K562 (cell line): ENCODE results near the gene ERAP2. TPM values are rescaled to one million over a fixed set of nuclear protein-coding genes. Genes with fewer than 3 reads are reported as not detected.
A peak's percentile ranks its signal among the peaks of the same experiment; 100 is the strongest.

Experiments
- ATAC-seq: fragments of 200-7000 bp; cut with Tn5 transposase; 3 replicates; pipeline ENCODE4 v1.9.1; 2020; ENCODE audit warnings: moderate library complexity
- BruUV-seq: library from RNA; stranded (reverse); fragments of 400-500 nt; replicated peaks from 2 replicates; lab custom pipeline; 2021; lab: Mats Ljungman, UMichigan
- CTCF ChIA-PET: fragments of 300-600 bp; formaldehyde crosslinking; extraction: SDS; loops from one replicate; lab custom pipeline; 2021; ENCODE audit warnings: low intra/inter-chr PET ratio; lab: Yijun Ruan, JAX
- POLR2A ChIA-PET: fragments of 300-600, 350-650 bp; sonication (Branson Sonifier 250); formaldehyde crosslinking; extraction: SDS; loops from one replicate; lab custom pipeline; 2021; ENCODE audit warnings: antibody characterized with exemption, inconsistent platforms; lab: Yijun Ruan, JAX
- DNase-seq, 4 experiments: peaks; one replicate each; pipeline versions ENCODE4 v3.0.0 to v3.0.0-alpha.2; 2011 to 2018; ENCODE audit warnings: low spot score in 3 of 4, mixed read lengths in 3 of 4; ENCODE audit errors: extremely low read depth in 1 of 4
- FAIRE-seq: peaks from 2 replicates; lab custom pipeline; 2011; peaks lifted over from hg19 to GRCh38; lab: Jason Lieb, UNC
- H2AFZ ChIP-seq: 2 replicates; pipeline ENCODE4 v1.6.0; 2011; ENCODE audit warnings: low read depth, low read length, control low read depth, inconsistent platforms
- H3K27ac ChIP-seq: fragments of 200-600 bp; 3 replicates; pipeline ENCODE4 v1.8.0; 2011; ENCODE audit warnings: low read depth, mild to moderate bottlenecking, control low read depth, inconsistent platforms, low read length, moderate library complexity, mixed read lengths; ENCODE audit errors: extremely low read depth
- H3K27me3 ChIP-seq, 2 experiments: fragments of 300-600 bp in 1 of 2; 2 replicates in 1 of 2; 3 replicates in 1 of 2; pipeline versions ENCODE4 v1.6.0 to v1.8.0; 2011; ENCODE audit warnings: inconsistent platforms in 2 of 2, low read length in 2 of 2, mild to moderate bottlenecking in 1 of 2, mixed read lengths in 1 of 2, moderate library complexity in 1 of 2; ENCODE audit not compliant: control insufficient read depth in 2 of 2, insufficient read depth in 2 of 2
- H3K36me3 ChIP-seq: fragments of 300-600 bp; 3 replicates; pipeline ENCODE4 v1.8.0; 2011; ENCODE audit warnings: mild to moderate bottlenecking, low read length, inconsistent platforms; ENCODE audit not compliant: control insufficient read depth, insufficient read depth
- H3K4me1 ChIP-seq, 2 experiments: fragments of 200-600 bp in 1 of 2; replicated peaks in 1 of 2; 2 replicates in 1 of 2; 3 replicates in 1 of 2; pipeline versions ENCODE4 v1.5.1 to v1.8.0; 2011; ENCODE audit warnings: inconsistent platforms in 2 of 2, low read length in 2 of 2, mild to moderate bottlenecking in 1 of 2, mixed read lengths in 1 of 2, moderate library complexity in 1 of 2; ENCODE audit not compliant: control insufficient read depth in 2 of 2, insufficient read depth in 2 of 2
- H3K4me2 ChIP-seq: 2 replicates; pipeline ENCODE4 v1.6.1; 2011; ENCODE audit warnings: low read length, control low read depth, inconsistent platforms, mixed read lengths; ENCODE audit not compliant: insufficient read depth
- H3K4me3 ChIP-seq: fragments of 200-600 bp; sonication (generic), shearing (Covaris generic); 2 replicates; pipeline ENCODE4 v1.5.1; 2016; ENCODE audit warnings: control low read depth, inconsistent platforms
- H3K79me2 ChIP-seq: fragments of 200-600 bp; 3 replicates; pipeline ENCODE4 v1.8.0; 2011; ENCODE audit warnings: low read length, inconsistent platforms; ENCODE audit not compliant: control insufficient read depth, insufficient read depth
- H3K9ac ChIP-seq, 2 experiments: 2 replicates each; pipeline versions ENCODE4 v1.6.0 to v1.6.1; 2011; ENCODE audit warnings: low read depth in 2 of 2, low read length in 2 of 2, control low read depth in 1 of 2, inconsistent platforms in 1 of 2, mild to moderate bottlenecking in 1 of 2, mixed read lengths in 1 of 2; ENCODE audit not compliant: insufficient read depth in 1 of 2
- H3K9me1 ChIP-seq: one replicate; pipeline ENCODE4 v1.6.0; 2011; ENCODE audit warnings: inconsistent platforms, mild to moderate bottlenecking, low read length, moderate library complexity; ENCODE audit not compliant: control insufficient read depth, insufficient read depth
- H3K9me3 ChIP-seq: replicated peaks from 2 replicates; pipeline ENCODE4 v1.5.1; 2011; ENCODE audit warnings: low read depth, low read length, inconsistent platforms; ENCODE audit not compliant: control insufficient read depth, insufficient read depth
- H4K20me1 ChIP-seq: replicated peaks from 2 replicates; pipeline ENCODE4 v1.6.1; 2011; ENCODE audit warnings: low read length, inconsistent platforms, mixed read lengths; ENCODE audit not compliant: control insufficient read depth, insufficient read depth
- ASH1L ChIP-seq: fragments of 450-650 bp; IDR thresholded peaks from 2 replicates; pipeline ENCODE4 v1.6.1; 2018; ENCODE audit warnings: borderline replicate concordance, mild to moderate bottlenecking, low read depth; ENCODE audit not compliant: partially characterized antibody
- ATF7 ChIP-seq: fragments of 450-650 bp; IDR thresholded peaks from 2 replicates; pipeline ENCODE4 v1.7.1; 2014; ENCODE audit warnings: mild to moderate bottlenecking, moderate library complexity
- BRF1 ChIP-seq: IDR thresholded peaks from 3 replicates; pipeline ENCODE4 v1.6.1; 2011; ENCODE audit warnings: borderline replicate concordance, mild to moderate bottlenecking; ENCODE audit not compliant: insufficient read length; ENCODE audit errors: extremely low read depth
- DPF2 ChIP-seq: fragments of 450-650 bp; IDR thresholded peaks from 2 replicates; pipeline ENCODE4 v1.6.1; 2016
- EP300 ChIP-seq: IDR thresholded peaks from 2 replicates; pipeline ENCODE4 v1.6.1; 2012; ENCODE audit warnings: low read length, improper control_type of control experiment
- HDAC1 ChIP-seq, 2 experiments: fragments of 450-650 bp; IDR thresholded peaks; 2 replicates each; pipeline ENCODE4 v1.6.1; 2016 to 2017; ENCODE audit warnings: inconsistent platforms in 1 of 2, mild to moderate bottlenecking in 1 of 2, moderate library complexity in 1 of 2
- JUNB ChIP-seq: fragments of 450-650 bp; formaldehyde crosslinking; conservative IDR thresholded peaks from 2 replicates; pipeline ENCODE4 v1.4.0; 2020; ENCODE audit warnings: mild to moderate bottlenecking
- JUND ChIP-seq, 2 experiments: IDR thresholded peaks; 2 replicates in 1 of 2; 3 replicates in 1 of 2; pipeline ENCODE4 v1.6.1; 2011; ENCODE audit warnings: borderline replicate concordance in 2 of 2, low read depth in 2 of 2, low read length in 2 of 2, improper control_type of control experiment in 1 of 2, missing biosample characterization in 1 of 2, missing genetic modification characterization in 1 of 2, missing genetic modification reagents in 1 of 2
- RUNX1 ChIP-seq: sonication (generic); IDR thresholded peaks from 2 replicates; pipeline ENCODE4 v1.6.1; 2016; ENCODE audit warnings: antibody characterized with exemption, low read depth
- SMARCC2 ChIP-seq: fragments of 450-650 bp; IDR thresholded peaks from 2 replicates; pipeline ENCODE4 v1.6.1; 2017; ENCODE audit warnings: antibody characterized with exemption, moderate library complexity, mild to moderate bottlenecking, low read depth
- STAT5B ChIP-seq: fragments of 250-450 bp; sonication (Bioruptor Pico); IDR thresholded peaks from 2 replicates; pipeline ENCODE4 v1.8.0; 2021; ENCODE audit warnings: mild to moderate bottlenecking, inconsistent platforms
- TOE1 ChIP-seq, 2 experiments: fragments of 450-650 bp in 1 of 2; sonication (generic) in 1 of 2; formaldehyde crosslinking in 1 of 2; IDR thresholded peaks; 2 replicates each; pipeline versions ENCODE4 v1.7.1 to v1.8.0; 2016 to 2022; ENCODE audit warnings: borderline replicate concordance in 2 of 2, mild to moderate bottlenecking in 2 of 2, antibody characterized with exemption in 1 of 2, inconsistent platforms in 1 of 2, low read depth in 1 of 2, missing genetic modification reagents in 1 of 2, moderate library complexity in 1 of 2
- YY1 ChIP-seq, 3 experiments: IDR thresholded peaks; 2 replicates each; pipeline ENCODE4 v1.6.1; 2011; ENCODE audit warnings: low read length in 2 of 3, mild to moderate bottlenecking in 2 of 3, moderate library complexity in 2 of 3, borderline replicate concordance in 1 of 3, control low read depth in 1 of 3, low read depth in 1 of 3; ENCODE audit not compliant: insufficient read depth in 3 of 3, insufficient replicate concordance in 2 of 3, control insufficient read depth in 1 of 3, insufficient read length in 1 of 3; ENCODE audit errors: extremely low read depth in 1 of 3
- ZBTB49 ChIP-seq: sonication (generic); formaldehyde crosslinking; IDR thresholded peaks from 2 replicates; pipeline ENCODE4 v1.8.0; 2022; ENCODE audit warnings: missing genetic modification reagents, mild to moderate bottlenecking, borderline replicate concordance
- ZNF175 ChIP-seq: fragments of 200-800 bp; sonication (Bioruptor generic); IDR thresholded peaks from 2 replicates; pipeline ENCODE4 v1.6.1; 2016; ENCODE audit warnings: low read depth, mild to moderate bottlenecking, missing genetic modification characterization, missing compliant biosample characterization
- ZNF766 ChIP-seq: fragments of 200-800 bp; sonication (Bioruptor generic); conservative IDR thresholded peaks from 2 replicates; pipeline ENCODE4 v1.6.1; 2016; ENCODE audit warnings: missing genetic modification characterization, missing compliant biosample characterization
- WGBS: fragments of 100-300 bp; shearing (Covaris generic); methylation state at CpG from one replicate; pipeline ENCODE4 v1.1.6; 2016; ENCODE audit warnings: low coverage, mixed read lengths; ENCODE audit not compliant: insufficient coverage; ENCODE audit errors: missing lambda C conversion rate; 5-methylcytosine and 5-hydroxymethylcytosine counted together
- in situ Hi-C: fragments of 300-500 bp; cut with MboI; formaldehyde crosslinking; loops from 4 replicates; pipeline ENCODE4 v1.15.0; 2018; ENCODE audit warnings: inconsistent platforms, mixed read lengths
- intact Hi-C: fragments of 100-400 bp; cut with micrococcal nuclease; formaldehyde crosslinking; loops from 2 replicates; pipeline ENCODE4 v1.14.2; 2022
- polyA plus RNA-seq, 8 experiments: library from polyadenylated mRNA; depleted of rRNA in 4 of 8; stranded (reverse) in 5 of 8; unstranded in 3 of 8; fragments of >200 nt; fragmentation: Nextera tagmentation in 2 of 8; fragmentation: Illumina TruSeq in 1 of 8; extraction: Ambion mirVana in 2 of 8; extraction: Trizol in 1 of 8; gene quantifications; 2 replicates each; pipeline versions ENCODE4 v1.2.1 to v1.2.3, GENCODE V29; 2011 to 2014; ENCODE audit warnings: inconsistent platforms in 1 of 8, missing spikeins in 1 of 8
- total RNA-seq, 7 experiments: library from RNA; depleted of rRNA in 6 of 7; stranded (reverse); fragments of >200 nt in 6 of 7; fragmentation: Illumina TruSeq in 2 of 7; extraction: Trizol in 2 of 7; gene quantifications; 2 replicates each; pipeline versions ENCODE4 v1.2.1 to v1.2.3, GENCODE V29; 2011 to 2021; ENCODE audit warnings: low replicate concordance in 1 of 7
- TF ChIP-seq, protein P1 (sequence below): sonication (generic); IDR thresholded peaks from 2 replicates; pipeline ENCODE4 v1.6.1; 2016

ERAP2 gene
- total and polyA plus RNA-seq, 9 of the 15 experiments (the other 6 are each of a cell fraction or from before 2014, with no cell fraction given), result 0.93 to 4.0 (median 2.1) TPM

DNA sequence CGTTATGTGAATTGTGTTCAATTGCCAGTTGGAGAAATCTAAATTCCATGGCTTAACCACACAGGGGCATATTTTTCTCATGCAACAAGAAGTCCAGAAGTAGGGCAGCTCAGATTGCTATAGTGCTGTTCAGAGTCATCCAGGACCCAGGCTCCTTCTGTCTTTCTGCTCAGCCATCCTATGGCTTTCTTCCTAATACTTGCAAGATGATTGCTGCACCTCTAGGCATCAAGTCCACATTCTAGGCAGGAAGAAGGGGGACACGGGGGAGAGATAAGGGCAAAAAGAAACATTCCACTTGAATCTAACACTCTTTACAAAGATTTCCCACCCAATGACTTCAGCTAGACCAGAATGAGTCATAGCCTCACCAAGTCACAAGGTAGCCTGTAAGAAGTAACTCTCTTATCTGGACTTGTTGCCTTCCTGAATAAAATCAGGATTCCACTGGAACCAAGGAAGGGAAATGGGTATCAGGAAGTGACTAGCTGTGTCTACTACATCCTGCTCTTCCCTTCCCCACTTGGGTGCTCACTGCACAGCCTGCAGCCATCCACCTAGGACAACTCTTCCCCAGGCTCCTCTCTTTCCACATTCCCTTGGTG is 5.3 kb downstream of the ERAP2 start:
- Histone ChIP-seq H3K4me3 (no peak overlapping the region), H3K4me2 (no peak overlapping the region), H3K9ac (no peak overlapping the region), H3K27ac (no peak overlapping the region; the same call in 2 of the 3 replicates), H3K4me1 (peaks cover 0 to 30% of the 10 kb centered on the region in 2 experiments; a peak in 3 of 5 replicates), H3K27me3 (no peaks in the 10 kb centered on the region), H3K36me3 (no peaks in the 10 kb centered on the region), H3K9me3 (no peaks in the 10 kb centered on the region), H4K20me1 (no peaks in the 10 kb centered on the region), H2AFZ (no peak overlapping the region), H3K9me1 (no peaks in the 10 kb centered on the region), H3K79me2 (no peaks in the 10 kb centered on the region)
- BruUV-seq, result no TSS peak
- CTCF ChIA-PET, result no interaction called here
- WGBS, result 23% methylated on average over 2 of the region's 2 CpGs
- in situ Hi-C loops (no loop called here), intact Hi-C loops (no loop called here)
- ATAC-seq (peak; percentile 48), DNase-seq (peak in 2 of 4 experiments; percentile 39 to 62), FAIRE-seq (no peak)
- POLR2A ChIA-PET, result interaction anchor here (0.6 to 2.8 kb wide), 2 partner anchors 12 to 1929 kb away, joined by 3 to 7 read pairs; no protein-coding TSS in a partner anchor
- 0 out of 4 replicates have a peak, but pooled peaks of 1 of the 2 experiments have one; percentile 21 for TF ChIP-seq HDAC1 (IDR thresholded peaks at IDR 0.05)
- TF ChIP-seq BRF1, result no peak
- peak; percentile 60; the same call in 1 of the 2 replicates for TF ChIP-seq TOE1 (IDR thresholded peaks at IDR 0.05; ENCODE audit: borderline replicate concordance)
- no peak for TF ChIP-seq TOE1 (CRISPR knock-in tag; IDR thresholded peaks at IDR 0.05; ENCODE audit: borderline replicate concordance, low read depth)
- TF ChIP-seq EP300, result 0 out of 2 replicates have a peak, but pooled peaks have one; percentile 21
- peak; percentile 94 for TF ChIP-seq JUND (IDR thresholded peaks at IDR 0.05; ENCODE audit: borderline replicate concordance, low read depth, low read length)
- peak; percentile 94 for TF ChIP-seq JUND (tag; IDR thresholded peaks at IDR 0.05; ENCODE audit: borderline replicate concordance, low read depth, low read length)
- no peak for TF ChIP-seq YY1 (IDR thresholded peaks at IDR 0.05; ENCODE audit: borderline replicate concordance in 1 of 3, control insufficient read depth in 1 of 3, extremely low read depth in 1 of 3, insufficient read depth in 3 of 3, insufficient read length in 1 of 3, insufficient replicate concordance in 2 of 3, low read depth in 1 of 3, low read length in 2 of 3)
- TF ChIP-seq, protein P1, sequence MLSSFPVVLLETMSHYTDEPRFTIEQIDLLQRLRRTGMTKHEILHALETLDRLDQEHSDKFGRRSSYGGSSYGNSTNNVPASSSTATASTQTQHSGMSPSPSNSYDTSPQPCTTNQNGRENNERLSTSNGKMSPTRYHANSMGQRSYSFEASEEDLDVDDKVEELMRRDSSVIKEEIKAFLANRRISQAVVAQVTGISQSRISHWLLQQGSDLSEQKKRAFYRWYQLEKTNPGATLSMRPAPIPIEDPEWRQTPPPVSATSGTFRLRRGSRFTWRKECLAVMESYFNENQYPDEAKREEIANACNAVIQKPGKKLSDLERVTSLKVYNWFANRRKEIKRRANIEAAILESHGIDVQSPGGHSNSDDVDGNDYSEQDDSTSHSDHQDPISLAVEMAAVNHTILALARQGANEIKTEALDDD, result peak; percentile 69; the same call in 1 of the 2 replicates
- TF ChIP-seq RUNX1, result no peak
- TF ChIP-seq JUNB (CRISPR knock-in tag), result peak; percentile 65; the same call in 1 of the 2 replicates
- TF ChIP-seq ATF7, result peak; percentile 57
- peak; percentile 69 for TF ChIP-seq DPF2
- 0 out of 2 replicates have a peak, but pooled peaks have one; percentile 41 for TF ChIP-seq ZNF175 (CRISPR knock-in tag)
- TF ChIP-seq ZBTB49 (CRISPR knock-in tag), result no peak
- 0 out of 2 replicates have a peak, but pooled peaks have one; percentile 46 for TF ChIP-seq ZNF766 (CRISPR knock-in tag)
- 0 out of 2 replicates have a peak, but pooled peaks have one; percentile 40 for TF ChIP-seq SMARCC2
- no peak for TF ChIP-seq ASH1L
- no peak for TF ChIP-seq STAT5B (CRISPR knock-in tag)
